IgD-negative memory B cell (primary cell): ENCODE results near the gene ZNF106. TPM values are rescaled to one million over a fixed set of nuclear protein-coding genes. Genes with fewer than 3 reads are reported as not detected.

ENCODE experiments used
- H3K27ac Mint-ChIP-seq, 3 donors: one replicate each; pipeline ENCODE4 v1.8.0; 2020 to 2022; ENCODE audit warnings: mild to moderate bottlenecking in 3 of 3, mixed read lengths in 3 of 3, moderate library complexity in 1 of 3
- H3K27me3 Mint-ChIP-seq: one replicate; pipeline ENCODE4 v1.8.0; 2021; ENCODE audit warnings: mixed read lengths
- H3K36me3 Mint-ChIP-seq: one replicate; pipeline ENCODE4 v1.8.0; 2020; ENCODE audit warnings: mild to moderate bottlenecking, mixed read lengths
- H3K4me1 Mint-ChIP-seq, 3 donors: one replicate each; pipeline ENCODE4 v1.8.0; 2020 to 2022; ENCODE audit warnings: mixed read lengths in 3 of 3, mild to moderate bottlenecking in 1 of 3
- H3K4me3 Mint-ChIP-seq, 4 donors: one replicate each; pipeline ENCODE4 v1.8.0; 2020 to 2022; ENCODE audit warnings: mild to moderate bottlenecking in 4 of 4, mixed read lengths in 4 of 4, moderate library complexity in 3 of 4
- H3K9me3 Mint-ChIP-seq, 3 donors: one replicate each; pipeline ENCODE4 v1.8.0; 2020 to 2021; ENCODE audit warnings: mixed read lengths in 3 of 3, mild to moderate bottlenecking in 1 of 3
- polyA plus RNA-seq: library from polyadenylated mRNA; unstranded; fragments of 300-500 nt; fragmentation: Illumina TruSeq; gene quantifications from one replicate; pipeline ENCODE4 v1.2.3, GENCODE V29; 2021

The ZNF106 gene
- polyA plus RNA-seq, result 66.5 TPM

DNA sequence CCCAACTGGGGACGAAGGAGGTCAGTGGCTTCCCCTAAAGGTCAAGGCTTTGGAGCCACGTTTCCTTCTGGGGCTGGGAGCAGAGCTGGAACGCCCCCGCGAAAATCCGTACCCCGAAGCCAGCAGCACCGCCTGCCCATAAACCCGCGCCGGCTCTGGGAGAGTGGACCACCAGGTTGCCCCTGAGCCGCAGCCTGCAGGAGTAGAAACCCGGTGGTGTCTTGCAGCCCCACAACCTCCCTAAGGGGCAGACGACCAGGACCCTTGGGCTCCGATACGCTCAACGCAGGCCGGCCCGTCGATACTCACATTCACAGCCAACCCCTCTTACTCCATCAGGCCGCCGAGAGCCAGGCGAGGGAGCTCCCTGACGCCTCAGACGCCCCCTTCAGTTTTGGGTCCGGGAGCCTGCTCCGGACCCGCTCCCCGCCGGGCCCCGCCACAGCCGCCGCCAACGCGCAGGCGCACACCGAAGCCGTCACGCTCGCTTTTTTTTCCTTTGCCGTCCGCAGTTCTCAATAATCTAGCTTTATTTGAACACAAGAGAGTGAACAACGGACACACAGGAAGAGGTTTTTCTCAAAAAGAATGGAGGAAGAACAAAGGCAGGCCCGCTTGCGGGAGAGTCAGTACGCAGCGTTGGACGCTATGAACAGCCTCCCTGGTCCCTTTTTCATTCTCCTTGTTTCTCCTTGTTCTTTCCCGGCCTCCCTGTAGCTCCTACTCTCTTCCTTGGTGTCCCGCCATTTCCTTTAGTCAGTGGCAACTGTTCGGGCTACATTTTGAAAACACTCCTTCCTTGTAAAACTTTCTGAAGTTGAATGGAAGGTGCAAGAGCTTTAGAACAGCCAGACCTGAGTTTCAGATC is at the start of gene ZNF106:
Gene ZNF106, minus strand, starts transcription at position 471 of the 868 bp plus-strand sequence. CDS start 18,852 bp downstream, outside the sequence.
- Mint-ChIP-seq H3K27ac (peak within 1 kb of the TSS; percentile 98 to 99 (median 99)), H3K27me3 (peaks cover 2% of the 10 kb centered on the region), H3K4me1 (peaks cover 34 to 53% (median 47%) of the 10 kb centered on the region in 3 donors), H3K9me3 (no peaks in the 10 kb centered on the region), H3K36me3 (peaks cover 4% of the 10 kb centered on the region), H3K4me3 (peak within 1 kb of the TSS; percentile 98 to 99 (median 99))

DNA sequence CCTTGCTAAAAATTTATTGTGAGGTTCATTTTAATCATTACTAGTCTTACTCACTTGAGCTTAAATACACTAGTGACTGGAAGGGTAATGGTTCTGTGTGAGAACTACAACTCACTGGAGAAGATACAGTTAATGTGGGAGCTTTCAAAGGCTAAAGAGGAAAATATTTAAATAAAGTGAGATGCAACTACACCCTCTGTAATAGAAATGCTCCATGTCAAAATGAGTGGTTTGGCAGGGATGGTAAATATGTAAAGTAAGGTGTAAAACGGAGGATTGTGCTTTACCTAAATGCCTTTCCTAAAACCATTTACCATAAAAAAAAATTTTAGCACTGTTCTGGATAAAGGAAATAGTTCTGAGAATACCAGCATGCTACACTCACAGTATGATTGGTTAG is 42.3 kb upstream of the ZNF106 start:
- Mint-ChIP-seq H3K4me3 (no peak overlapping the region), H3K27me3 (no peaks in the 10 kb centered on the region), H3K27ac (no peak overlapping the region), H3K9me3 (no peaks in the 10 kb centered on the region), H3K4me1 (peaks cover 0 to under 1% (median 0%) of the 10 kb centered on the region in 3 donors), H3K36me3 (peaks cover 8% of the 10 kb centered on the region)

DNA sequence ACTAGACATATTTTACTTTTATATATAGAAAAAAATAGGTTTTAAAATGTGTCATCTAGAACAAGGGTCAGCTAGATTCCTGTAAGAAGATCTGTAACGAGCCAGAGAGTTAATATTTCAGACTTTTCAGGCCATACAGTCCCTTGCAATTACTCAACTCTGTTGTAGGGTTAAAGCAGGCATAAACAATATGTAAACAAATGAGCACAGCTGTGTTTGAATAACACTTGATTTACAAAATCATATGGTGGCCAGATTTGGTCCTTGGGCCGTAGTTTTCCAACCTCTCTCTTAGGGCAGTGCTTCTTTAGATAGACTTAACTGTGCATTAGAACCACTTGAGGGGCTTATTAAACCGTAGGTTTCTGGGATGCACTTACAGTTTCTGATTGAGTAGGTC is 38.0 kb upstream of the ZNF106 start:
- no peak overlapping the region for H3K4me3 Mint-ChIP-seq
- H3K36me3 Mint-ChIP-seq, result peaks cover 8% of the 10 kb centered on the region
- H3K9me3 Mint-ChIP-seq, result no peaks in the 10 kb centered on the region
- peaks cover 0 to 2% (median 0%) of the 10 kb centered on the region in 3 donors for H3K4me1 Mint-ChIP-seq
- H3K27me3 Mint-ChIP-seq, result no peaks in the 10 kb centered on the region
- H3K27ac Mint-ChIP-seq, result no peak overlapping the region

DNA sequence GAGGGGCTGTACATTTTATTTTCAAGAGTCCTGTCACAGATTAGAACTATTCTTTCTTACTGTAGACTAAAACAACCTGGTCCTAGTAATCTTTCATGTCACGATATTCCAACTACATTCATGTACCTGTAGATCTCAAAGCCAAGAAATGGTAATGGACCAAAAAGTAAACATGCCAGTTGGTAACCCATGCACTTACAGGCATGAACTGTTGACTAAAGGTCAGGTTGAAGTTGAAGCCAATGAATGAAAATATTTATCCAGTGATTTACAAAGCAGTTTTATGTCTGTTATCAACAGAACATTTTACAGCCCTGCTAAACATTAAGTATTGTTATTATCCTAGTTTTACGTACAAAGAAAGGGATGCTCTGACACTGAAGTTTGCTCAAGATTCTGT is 32.4 kb upstream of the ZNF106 start:
- Mint-ChIP-seq H3K4me1 (peaks cover 0 to 2% (median 2%) of the 10 kb centered on the region in 3 donors), H3K4me3 (no peak overlapping the region), H3K36me3 (peaks cover 2% of the 10 kb centered on the region), H3K27ac (peak overlapping the region in 1 of 3 donors; percentile 16), H3K27me3 (no peaks in the 10 kb centered on the region), H3K9me3 (no peaks in the 10 kb centered on the region)

DNA sequence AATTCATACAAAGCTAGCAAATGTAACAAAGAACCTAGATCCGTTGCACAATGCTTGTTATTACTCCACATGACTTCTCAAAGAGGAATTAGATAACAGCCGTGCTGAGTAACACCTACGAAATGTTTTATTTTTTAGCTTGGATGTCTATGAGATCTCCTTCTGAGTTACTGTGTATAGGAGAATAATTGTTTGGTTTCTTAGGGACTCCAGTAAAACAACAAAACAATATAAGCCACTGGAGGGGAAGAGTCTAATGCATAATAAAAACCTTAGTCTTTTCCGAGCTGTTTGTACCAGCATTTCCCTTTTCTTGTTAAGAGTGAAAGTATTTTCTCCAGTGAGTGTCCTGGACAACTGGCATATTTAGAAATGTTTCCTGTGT is 20.1 kb upstream of the ZNF106 start:
- no peaks in the 10 kb centered on the region for H3K9me3 Mint-ChIP-seq
- H3K4me3 Mint-ChIP-seq, result no peak overlapping the region
- peaks cover 8 to 27% (median 12%) of the 10 kb centered on the region in 3 donors for H3K4me1 Mint-ChIP-seq
- H3K27me3 Mint-ChIP-seq, result no peaks in the 10 kb centered on the region
- H3K36me3 Mint-ChIP-seq, result peaks cover 6% of the 10 kb centered on the region
- H3K27ac Mint-ChIP-seq, result no peak overlapping the region

DNA sequence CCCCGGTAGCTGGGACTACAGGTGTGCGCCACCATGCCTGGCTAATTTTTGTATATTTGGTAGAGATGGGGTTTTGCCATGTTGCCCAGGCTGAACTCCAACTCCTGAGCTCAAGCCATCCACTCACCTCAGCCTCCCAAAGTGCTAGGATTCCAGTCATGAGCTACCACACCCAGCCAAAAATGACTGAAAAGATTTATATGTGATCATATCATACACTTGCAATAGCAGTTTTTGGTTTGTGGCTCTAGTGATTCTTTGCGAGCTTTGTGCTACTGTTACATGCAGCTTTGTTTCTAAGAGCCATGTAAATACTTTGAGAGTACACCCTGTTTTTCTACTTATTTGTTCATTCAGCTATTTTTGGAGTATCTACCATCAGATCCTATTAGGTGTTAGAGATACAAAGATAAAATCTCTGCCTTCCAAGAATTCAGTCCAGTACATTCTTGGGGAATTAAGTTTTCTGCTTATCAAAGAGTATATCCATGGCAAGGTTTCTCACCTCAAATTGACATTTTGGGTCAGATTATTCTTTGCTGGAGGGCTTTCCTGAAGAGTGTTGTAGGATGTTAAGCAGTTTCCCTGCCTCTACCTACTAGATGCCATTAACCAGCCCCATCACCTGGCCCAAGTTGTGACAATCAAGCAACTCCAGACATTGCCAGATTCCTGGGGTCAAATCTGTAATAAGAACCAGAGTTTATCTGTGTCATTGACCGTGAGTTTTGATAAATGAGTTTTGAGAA is 19.5 kb upstream of the ZNF106 start:
- Mint-ChIP-seq H3K9me3 (no peaks in the 10 kb centered on the region), H3K4me3 (no peak overlapping the region), H3K27me3 (no peaks in the 10 kb centered on the region), H3K36me3 (peaks cover 4% of the 10 kb centered on the region), H3K4me1 (peaks cover 10 to 27% (median 13%) of the 10 kb centered on the region in 3 donors), H3K27ac (peak overlapping the region in 1 of 3 donors; percentile 39)

DNA sequence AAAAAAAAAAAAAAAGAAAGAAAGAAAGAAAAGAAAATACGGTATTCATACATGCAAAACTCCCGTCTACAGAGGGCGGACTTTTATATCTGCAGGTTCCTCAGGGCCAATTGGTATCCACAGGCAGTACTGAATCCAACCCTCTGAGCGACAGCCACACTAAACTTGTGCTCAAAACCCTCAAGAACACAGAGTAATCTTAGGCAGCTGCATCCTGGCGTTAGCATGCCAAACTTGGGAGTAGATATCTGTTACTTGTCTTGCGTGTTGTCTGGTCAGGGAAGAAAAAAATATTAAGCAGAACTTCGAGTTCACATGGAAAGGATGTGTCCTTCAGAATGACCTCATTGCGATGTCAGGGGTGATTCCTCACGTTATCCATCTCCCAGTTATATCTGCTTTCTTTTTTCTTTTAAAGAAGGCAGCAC is 17.3 kb upstream of the ZNF106 start:
- Mint-ChIP-seq H3K36me3 (peaks cover 4% of the 10 kb centered on the region), H3K9me3 (no peaks in the 10 kb centered on the region), H3K27ac (no peak overlapping the region), H3K4me3 (no peak overlapping the region), H3K4me1 (peaks cover 22 to 41% (median 25%) of the 10 kb centered on the region in 3 donors), H3K27me3 (no peaks in the 10 kb centered on the region)

DNA sequence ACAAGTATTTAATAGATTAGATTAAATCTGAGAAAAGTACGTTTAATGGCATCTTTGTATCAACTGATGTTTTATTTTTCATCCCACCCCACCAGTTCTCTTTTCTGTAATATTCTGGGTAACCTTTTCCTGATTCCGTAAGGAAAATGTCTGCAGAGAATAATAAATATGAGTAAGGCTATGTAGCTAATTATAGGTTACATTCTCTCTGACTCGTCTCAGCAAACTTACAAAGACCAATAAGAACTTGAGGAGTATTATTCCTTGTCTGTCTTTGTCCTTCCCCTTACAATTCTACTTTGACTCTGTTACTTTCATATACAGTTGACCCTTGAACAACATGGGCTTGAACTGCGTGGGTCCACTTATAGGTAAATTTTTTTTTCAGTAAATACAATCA is 16.6 kb upstream of the ZNF106 start:
- H3K9me3 Mint-ChIP-seq, result no peaks in the 10 kb centered on the region
- H3K4me1 Mint-ChIP-seq, result peaks cover 28 to 41% (median 29%) of the 10 kb centered on the region in 3 donors
- no peak overlapping the region for H3K4me3 Mint-ChIP-seq
- peaks cover 2% of the 10 kb centered on the region for H3K36me3 Mint-ChIP-seq
- H3K27ac Mint-ChIP-seq, result no peak overlapping the region
- H3K27me3 Mint-ChIP-seq, result no peaks in the 10 kb centered on the region

DNA sequence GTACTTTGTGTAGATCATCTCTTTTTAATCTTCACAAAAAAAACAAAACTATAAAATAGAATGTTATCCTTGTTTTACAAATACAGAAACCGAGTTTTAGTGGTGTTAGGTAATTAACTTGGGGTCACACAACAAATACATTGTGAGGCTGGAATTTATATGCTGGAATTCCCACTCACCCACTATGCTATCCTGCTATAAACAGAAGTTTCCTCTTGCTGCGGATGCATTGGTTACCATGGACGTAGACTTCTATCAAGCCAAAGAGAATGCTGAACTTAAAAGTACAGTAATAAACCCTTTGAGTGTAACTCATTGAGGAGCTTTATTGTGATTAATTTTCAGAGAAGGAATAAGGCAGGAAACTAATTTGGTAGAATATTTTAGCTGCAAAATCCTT is 13.7 kb upstream of the ZNF106 start:
- H3K4me1 Mint-ChIP-seq, result peaks cover 32 to 48% (median 42%) of the 10 kb centered on the region in 3 donors
- no peaks in the 10 kb centered on the region for H3K9me3 Mint-ChIP-seq
- no peaks in the 10 kb centered on the region for H3K27me3 Mint-ChIP-seq
- peak overlapping the region in 3 of 4 donors; percentile 27 to 91 (median 69) for H3K4me3 Mint-ChIP-seq
- H3K36me3 Mint-ChIP-seq, result peaks cover 2% of the 10 kb centered on the region
- peak overlapping the region; percentile 82 to 95 (median 87) for H3K27ac Mint-ChIP-seq

DNA sequence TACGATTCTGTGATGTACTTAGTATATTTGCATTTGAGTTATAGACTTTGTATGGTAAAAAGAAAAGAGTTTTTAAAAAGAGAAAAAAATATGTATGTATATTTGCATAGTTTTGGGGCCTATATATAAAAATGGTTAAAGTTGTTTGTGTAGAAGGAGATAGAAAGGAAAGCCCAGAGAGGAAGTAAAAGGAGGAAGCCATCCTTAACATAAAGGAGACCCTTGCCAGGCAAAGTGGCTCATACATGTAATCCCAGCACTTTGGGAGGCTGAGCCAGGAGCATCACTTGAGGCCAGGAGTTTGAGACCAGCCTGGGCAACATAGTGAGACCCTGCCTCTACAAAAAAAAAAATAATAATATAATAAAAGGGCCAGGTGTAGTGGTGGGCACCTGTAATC is 12.9 kb upstream of the ZNF106 start:
- Mint-ChIP-seq H3K4me3 (peak overlapping the region; percentile 44 to 94 (median 64)), H3K4me1 (peaks cover 34 to 54% (median 43%) of the 10 kb centered on the region in 3 donors), H3K36me3 (peaks cover 2% of the 10 kb centered on the region), H3K9me3 (no peaks in the 10 kb centered on the region), H3K27ac (peak overlapping the region; percentile 90 to 95 (median 93)), H3K27me3 (no peaks in the 10 kb centered on the region)

DNA sequence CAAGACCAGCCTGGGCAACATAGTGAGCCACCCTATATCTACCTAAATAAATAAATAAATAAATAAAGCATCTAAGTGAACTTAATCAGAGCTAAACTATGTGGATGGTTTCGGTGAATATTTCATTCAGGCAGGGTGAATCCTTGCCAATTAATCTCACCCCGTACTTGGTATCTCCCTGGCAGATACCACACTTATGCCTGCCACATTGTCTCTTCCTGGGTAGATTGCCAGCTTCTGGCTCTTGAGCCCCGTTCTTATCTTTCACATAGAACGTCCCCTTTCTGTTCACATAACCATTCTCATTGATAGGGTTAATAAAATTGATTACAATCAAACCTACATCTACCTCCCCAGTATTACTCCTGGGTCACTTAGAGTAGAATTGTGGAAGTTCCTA is 11.5 kb upstream of the ZNF106 start:
- Mint-ChIP-seq H3K36me3 (peaks cover 2% of the 10 kb centered on the region), H3K27ac (peak overlapping the region; percentile 90 to 95 (median 93)), H3K9me3 (no peaks in the 10 kb centered on the region), H3K4me1 (peaks cover 45 to 65% (median 49%) of the 10 kb centered on the region in 3 donors), H3K4me3 (peak overlapping the region in 2 of 4 donors; percentile 62 to 94), H3K27me3 (no peaks in the 10 kb centered on the region)

DNA sequence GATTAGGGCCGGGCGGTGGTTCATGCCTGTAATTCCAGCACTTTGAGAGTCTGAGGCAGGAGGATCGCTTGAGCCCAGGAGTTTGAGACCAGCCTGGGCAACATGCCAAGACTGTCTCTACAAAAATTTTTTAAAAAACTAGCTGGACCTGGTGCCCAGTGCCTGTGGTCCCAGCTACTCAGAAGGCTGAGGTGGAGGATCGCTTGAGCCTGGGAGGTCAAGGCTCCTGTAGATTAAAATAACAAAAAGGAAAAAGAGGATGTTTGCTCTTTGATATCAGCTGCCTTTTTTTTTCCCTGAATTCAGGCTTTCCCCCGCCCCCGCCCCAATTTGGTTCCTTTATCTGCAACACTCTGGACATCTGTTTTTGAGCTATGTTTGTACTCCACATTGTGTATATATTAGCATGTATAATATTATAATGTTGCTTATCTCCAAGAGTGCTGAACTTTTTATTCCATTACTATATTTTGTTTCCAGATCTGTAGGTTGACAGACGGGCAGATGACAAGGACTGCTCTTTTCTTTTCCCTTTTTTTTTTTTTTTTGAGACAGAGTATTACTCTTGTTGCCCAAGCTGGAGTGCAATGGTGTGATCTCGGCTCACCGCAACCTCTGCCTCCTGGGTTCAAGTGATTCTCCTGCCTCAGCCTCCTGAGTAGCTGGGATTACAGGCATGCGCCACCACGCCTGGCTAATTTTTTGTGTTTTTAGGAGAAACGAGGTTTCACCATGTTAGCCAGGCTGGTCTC is 9.1 kb upstream of the ZNF106 start:
- H3K27me3 Mint-ChIP-seq, result no peaks in the 10 kb centered on the region
- H3K9me3 Mint-ChIP-seq, result no peaks in the 10 kb centered on the region
- peaks cover 2% of the 10 kb centered on the region for H3K36me3 Mint-ChIP-seq
- H3K4me1 Mint-ChIP-seq, result peaks cover 53 to 70% (median 64%) of the 10 kb centered on the region in 3 donors
- peak overlapping the region; percentile 65 to 95 (median 70) for H3K27ac Mint-ChIP-seq
- peak overlapping the region in 3 of 4 donors; percentile 35 to 65 (median 58) for H3K4me3 Mint-ChIP-seq

DNA sequence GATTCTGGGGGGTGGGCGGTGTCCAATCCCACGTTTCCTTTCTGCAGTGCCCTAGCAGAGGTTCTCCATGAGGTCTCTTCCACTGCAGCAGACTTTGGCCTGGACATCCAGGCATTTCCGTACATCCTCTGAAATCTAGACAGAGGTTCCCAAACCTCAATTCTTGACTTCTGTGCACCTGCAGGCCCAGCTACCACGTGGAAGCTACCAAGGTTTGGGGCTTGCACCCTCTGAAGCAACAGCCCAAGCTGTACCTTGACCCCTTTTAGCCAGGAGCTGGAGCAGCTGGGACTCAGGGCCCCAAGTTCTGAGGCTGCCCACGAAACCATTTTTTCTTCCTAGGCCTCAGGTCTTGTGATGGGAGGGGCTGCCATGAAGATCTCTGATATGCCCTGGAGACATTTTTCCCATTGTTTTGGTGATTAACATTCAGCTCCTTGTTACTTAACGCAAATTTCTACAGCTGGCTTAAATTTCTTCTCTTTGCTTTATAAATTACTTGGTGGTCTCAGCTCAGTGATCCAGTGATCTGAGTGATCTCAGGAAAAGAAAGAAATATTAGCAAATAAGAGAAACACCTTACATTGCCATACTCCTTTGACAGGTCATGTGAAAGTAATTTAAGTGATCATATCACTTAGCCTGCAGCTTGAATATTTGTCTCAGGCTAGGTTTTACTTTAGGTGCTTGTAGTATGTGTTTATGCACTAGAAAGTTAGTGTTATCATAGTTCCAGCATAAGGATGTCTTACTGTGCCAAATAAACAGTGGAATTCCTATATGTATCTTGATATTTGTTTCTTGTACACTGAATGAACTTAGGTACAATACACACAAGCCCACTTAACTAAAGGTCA is 7.5 kb upstream of the ZNF106 start:
- H3K36me3 Mint-ChIP-seq, result no peaks in the 10 kb centered on the region
- peak overlapping the region in 3 of 4 donors; percentile 53 to 83 (median 83) for H3K4me3 Mint-ChIP-seq
- no peaks in the 10 kb centered on the region for H3K27me3 Mint-ChIP-seq
- peaks cover 61 to 67% (median 65%) of the 10 kb centered on the region in 3 donors for H3K4me1 Mint-ChIP-seq
- H3K27ac Mint-ChIP-seq, result peak overlapping the region; percentile 50 to 90 (median 64)
- no peaks in the 10 kb centered on the region for H3K9me3 Mint-ChIP-seq
